Dermis microvascular lymphatic vessel endothelial cell (primary cell): ENCODE measurements around the gene HOXB3. TPM values are rescaled to one million over a fixed set of nuclear protein-coding genes. Genes with fewer than 3 reads are reported as not detected.
"Not testable (repeated sequence)": the region's sequence is repeated elsewhere in the genome, so short reads cannot be mapped to it uniquely, and the experiment has no call there.

Experiments used
- DNase-seq, 2 donors: peaks; one replicate each; pipeline versions ENCODE4 v3.0.0 to v3.0.0-alpha.2; 2010; ENCODE audit warnings: low read depth in 2 of 2
- total RNA-seq: library from RNA; depleted of rRNA; stranded (reverse); fragments of >200 nt; gene quantifications from 2 replicates; pipeline ENCODE4 v1.2.1, GENCODE V29; 2014

The HOXB3 gene
- total RNA-seq, 1 donor from 2014 or later = 1.9 TPM

DNA sequence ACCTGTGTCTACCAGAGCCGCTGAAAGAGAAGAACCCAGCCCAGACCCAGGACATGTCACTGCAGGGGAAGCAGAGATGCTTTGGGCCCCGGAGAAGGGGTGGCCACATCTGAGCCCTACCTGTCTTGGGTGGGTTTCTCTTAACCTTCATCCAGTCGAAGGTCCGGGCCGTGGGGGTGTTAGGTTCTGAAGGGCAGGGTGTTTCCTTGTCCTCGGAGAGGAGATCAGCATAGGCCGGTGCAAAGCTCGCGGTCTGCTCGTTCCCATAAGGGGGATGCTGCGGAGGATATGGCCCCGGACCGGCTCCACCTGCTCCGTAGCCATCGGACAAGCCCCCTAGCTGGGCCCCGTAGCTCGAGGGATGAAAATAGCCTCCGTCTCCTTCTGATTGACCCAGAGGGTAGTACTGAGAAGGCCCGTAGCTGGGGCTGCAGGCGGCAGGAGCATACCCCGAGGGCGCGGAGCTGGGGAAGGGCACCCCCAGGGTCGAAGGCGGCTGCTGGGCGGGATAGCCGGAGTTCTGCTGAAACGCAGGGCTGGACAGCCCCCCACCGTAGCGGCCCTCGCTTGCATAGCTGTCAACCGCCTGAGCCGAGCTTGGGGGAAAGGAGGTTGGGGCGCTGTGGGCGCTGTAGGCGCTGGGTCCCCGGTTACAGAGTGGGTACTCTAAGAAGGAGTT is 59.7 kb downstream of the HOXB3 start:
- DNase-seq = no peak

DNA sequence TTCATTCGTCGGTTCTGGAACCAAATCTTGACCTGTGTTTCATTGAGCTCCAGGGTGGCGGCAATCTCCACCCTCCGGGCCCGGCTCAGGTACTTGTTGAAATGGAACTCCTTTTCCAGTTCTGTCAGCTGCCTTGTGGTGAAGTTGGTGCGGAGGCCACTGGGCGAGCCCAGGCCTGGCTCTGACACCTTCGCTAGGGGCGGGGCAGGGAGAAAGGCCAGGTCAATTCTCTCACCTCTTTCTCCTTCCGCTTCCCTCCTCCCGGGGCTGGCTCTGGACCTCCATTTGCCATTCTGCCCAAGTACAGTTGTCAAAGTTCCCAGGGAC is 60.4 kb downstream of the HOXB3 start:
- DNase-seq = no peak

DNA sequence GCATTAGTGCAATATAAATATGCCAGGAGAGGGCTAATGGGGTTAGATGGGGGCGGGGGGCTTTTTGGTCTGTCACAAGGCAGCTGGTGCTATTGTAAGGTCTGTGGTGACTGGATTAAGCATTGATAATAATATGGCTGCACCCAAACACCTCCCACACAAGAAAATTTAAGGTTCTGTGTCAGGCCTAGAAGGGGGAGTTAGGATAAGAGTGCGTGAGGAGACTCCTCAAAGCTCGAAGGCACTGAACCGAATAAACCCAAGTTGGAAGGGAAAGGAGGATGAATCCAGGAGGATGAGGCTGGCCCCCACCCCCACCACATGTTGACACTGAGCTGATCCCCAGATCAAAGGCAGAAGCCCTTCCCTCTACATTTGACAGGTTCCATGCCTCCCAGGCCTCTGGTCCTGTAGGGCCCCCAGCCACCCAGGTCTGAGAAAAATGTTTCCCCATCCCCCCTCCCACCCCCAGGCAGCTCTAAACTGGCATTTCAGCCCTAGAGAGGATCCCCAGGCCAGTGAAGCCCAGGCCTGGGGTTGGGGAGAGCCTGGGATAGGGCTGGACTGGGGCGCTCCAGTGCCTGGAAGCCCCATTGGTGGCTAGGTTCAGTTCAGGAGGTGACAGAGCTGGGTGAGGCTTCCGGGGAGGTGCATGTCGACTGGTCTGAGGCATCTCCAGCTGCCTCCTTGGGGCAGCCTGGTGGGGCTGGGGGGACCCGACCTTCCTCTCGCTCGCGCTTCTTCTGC is 60.9 kb downstream of the HOXB3 start:
- DNase-seq = no peak

DNA sequence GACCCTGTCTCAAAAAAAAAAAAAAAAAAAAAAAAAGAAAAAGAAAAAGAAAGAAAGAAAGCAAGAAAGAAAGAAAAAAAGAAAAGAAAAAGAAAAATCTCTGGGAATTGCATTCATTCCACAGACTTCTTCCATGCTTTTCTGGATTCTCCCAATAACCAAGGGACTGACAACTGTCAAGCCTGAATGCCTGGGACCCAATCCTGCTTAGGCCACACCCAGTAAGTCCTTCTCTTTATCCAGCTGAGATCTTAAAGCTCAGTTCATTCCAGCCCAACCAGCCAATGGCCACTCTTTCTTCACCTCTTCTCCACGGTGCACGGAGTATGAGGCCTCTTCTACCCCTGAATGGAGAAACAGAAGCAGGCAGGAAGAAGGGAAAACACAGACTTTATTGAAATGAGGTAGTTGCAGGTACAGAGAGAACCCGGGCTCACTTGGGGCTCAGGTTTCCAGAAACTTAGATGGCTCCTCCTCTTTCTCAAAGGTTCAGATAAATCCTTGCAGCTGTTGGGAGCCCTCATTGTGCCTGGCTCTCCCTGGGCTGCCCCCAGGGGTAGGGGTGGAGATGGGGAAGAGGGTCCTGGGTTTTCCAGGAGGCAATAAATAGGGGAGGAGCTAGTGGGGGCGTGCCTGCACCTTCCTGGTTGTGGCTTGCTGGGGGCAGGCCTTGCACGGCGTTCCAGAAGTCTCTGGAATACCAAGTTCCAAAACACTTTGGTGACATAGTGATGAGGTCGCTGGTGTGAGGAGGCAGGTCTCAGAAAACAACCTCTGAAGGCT is 61.7 kb downstream of the HOXB3 start:
- no peak for DNase-seq

DNA sequence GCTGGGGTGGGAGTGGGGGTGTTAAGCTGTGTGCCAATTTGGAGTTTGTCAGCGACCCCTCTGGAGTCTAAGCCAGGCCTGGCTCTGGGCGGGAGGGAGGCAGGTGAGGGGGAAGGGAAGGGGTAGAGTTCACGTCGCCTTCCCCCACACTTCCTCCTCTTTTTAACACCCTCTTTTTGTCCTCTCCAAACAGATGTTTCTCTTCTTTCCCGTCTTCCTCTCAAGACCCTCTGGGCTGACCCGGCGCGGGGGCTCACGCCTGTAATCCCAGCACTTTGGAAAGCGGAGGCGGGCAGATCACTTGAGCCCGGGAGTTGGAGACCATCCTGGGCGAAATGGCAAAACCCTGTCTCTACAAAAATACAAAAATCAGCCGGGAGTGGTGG is 62.5 kb downstream of the HOXB3 start:
- DNase-seq = no peak

- no peak for DNase-seq
Measured at GRCh38 chr17:48526608-48527546, 63.2 kb downstream of the HOXB3 start.

DNA sequence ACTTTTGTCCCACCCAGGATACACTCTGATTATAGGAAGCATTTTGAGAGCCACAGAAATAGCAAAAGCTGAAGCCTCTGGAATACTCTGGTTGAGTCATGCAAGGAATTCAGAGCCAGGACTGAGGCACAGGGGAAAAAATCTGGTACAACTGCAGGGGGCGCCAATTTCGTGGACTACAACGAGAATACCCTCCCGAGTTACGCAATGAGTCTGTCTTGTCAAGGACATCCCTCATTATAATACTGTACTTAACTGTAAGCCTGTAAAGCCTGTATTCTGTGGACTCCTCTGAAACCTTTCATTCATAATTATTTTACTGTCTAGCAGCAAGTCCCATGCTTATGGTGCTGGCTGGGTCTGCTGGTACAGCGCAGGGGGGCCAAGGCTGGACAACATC is 67.0 kb downstream of the HOXB3 start:
- DNase-seq = no peak

DNA sequence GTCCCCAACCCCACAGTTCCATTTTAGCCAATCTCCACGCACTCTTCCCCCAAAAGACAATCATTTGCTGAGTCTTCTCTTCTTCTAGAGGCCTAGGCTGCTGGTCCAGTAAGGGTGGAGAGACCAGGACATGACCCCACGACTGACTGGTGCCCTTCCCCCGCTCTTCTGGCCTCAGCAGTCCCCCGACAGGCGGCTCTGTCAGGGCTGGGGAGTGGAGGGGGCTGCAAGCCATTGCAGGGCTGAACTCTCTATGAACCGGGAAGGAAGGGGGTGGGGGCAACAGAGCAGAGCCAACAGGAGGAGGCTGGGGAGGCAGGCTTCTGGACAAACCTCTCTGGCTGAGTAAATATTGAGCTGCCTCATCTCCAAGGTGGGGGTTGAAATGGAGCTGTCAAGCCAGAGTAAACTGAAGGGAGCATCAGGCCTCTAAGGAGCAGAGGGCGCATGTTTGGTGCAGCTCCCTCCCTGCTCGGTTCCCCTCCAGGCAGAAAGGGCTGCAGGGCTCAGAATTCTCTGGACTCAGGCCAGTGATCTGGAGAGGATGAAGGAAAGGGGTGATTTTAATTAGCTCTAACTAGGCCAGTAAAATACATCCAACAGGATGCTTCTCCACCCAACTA is 67.9 kb downstream of the HOXB3 start:
- peak in 1 of 2 donors; percentile 9 for DNase-seq

DNA sequence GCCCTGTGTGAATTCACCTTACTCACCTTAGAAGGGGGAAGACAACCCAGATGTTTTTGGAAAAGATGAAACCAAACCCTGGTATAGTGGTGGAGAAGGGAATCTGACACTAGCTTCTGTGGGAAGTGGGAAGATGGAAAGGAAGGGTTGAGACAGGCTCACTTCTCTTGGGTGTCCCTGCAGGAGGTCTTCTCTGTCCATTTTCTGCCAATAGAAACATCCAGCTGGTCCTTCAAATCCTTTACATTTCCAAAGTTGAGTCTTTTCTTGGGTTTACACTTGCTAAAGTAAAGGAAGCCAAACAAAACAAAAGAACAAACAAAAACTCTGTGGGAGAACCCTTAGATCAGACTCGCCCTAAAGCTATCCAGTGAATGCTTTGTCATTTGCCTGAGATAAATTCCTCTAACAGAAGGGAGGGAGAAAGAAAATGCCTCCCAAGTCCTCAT is 69.4 kb downstream of the HOXB3 start:
- DNase-seq = no peak

GRCh38 chr17:48519427-48519826 is 70.6 kb downstream of the HOXB3 start:
- no peak for DNase-seq

DNA sequence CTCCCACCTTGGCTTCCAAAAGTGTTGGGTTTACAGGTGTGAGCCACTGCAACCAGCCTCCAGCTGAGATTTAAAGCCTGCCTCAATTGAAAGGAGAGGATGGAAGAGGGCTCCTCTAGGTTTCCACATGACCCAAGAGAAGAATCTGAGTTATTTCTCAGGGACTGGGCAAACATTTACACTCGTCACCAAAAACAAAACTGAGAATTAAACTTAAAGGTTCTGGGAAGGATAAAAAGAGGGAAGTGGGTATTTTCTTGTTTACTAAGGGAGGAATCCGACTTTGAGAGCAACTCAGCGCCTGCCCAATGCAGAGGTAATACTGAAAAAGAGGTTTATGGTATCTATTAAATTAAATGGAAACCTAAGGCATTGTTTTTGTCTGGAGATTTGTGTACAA is 72.6 kb downstream of the HOXB3 start:
- no peak for DNase-seq

DNA sequence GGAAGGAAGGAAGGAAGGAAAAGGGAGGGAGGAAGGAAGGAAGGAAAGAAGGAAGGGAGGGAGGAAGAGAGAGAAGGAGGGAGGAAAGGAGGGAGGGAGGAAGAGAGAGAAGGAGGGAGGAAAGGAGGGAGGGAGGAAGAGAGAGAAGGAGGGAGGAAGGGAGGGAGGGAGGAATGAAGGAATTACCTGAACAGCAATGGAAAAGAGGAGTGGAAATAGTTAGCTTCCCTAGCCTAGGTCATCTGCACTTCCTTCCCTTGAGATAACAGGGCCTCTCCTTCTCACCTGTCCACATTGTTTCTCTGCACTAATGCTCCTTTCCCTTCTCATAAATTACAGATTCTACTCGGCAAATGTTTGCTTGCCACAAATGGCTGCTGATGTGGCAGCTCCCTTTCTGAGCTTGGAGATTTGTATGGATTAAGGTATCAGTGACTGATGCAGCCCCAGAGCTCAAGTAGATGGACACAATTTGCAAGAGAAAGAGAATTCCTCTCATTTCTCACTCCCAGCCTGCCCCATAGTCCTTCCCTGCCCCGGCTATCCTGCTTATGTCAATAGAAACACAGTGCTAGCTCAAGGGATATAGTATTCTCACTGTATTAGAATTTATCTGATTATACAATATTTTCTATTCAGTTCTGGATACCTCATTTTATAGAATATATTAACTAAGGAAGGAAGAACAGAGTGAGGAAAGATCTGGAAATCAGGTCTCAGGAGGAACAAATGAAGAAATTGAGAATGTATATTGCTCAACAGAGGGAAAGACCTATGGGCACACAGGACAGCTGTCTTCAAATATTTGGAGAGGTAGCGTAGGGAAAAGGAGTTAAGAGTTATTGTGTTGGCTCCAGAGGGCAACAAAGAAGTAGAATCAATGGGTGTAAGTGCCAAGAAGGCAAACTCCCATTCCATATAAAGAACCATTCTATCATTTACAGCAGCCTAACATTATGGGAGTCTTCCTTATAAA is 73.8 kb downstream of the HOXB3 start:
- no peak for DNase-seq

DNA sequence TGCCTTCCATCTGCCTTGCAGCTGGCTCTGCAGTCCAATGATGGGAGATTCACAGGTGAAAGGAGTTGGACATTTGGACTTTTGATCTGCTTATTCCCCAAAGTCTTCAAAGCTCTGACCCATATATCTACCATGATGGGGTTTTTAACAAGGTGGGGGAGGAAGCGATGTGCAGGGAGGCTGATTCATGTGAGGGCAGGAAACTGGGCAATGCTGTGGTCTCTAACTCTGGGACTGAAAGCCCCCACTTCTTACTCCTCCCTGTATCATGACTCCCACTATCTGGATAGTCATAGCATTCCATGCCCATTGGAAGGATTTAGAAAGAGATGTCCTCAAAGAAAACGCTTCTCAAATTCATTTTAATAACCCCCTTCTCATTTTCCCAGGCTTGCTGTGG is 75.6 kb downstream of the HOXB3 start:
- DNase-seq = no peak

- DNase-seq = no peak
Measured at GRCh38 chr17:48513666-48514455, 76.2 kb downstream of the HOXB3 start.

- DNase-seq = no peak
Measured at GRCh38 chr17:48513097-48513496, 76.9 kb downstream of the HOXB3 start.

DNA sequence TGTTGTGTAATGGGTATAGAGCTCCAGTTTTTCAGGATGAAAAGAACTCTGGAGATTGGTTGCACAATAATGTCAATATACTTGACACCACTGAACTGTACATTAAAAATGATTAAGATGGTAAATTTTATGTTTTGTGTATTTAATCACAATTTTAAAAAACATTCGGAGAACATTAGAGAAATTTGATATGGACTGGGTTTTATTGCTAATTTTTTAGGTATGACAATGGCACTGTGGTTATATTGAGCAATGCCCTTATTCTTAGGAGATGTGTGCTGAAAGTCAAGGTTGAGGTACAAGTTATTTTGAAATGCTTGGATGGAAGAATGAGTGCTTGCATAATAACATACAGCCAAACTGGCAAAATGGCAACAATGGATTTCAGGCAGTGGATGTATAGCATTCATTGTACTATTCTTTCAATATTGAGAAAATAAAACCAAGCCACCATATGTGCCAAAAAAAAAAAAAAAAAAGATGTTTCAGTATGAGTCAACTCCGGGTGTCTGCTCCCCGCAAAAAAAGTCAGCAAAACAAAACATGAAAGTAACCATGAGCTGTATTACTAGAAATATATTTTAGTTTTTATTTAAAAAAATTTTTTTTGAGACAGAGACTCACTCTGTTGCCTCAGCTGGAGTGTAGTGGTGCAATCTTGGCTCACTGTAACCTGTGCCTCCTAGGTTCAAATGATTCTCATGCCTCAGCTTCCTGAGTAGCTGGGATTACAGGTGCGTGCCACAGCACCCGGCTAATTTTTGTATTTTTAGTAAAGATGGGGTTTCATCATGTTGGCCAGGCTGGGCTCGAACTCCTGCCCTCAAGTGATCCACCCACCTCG is 79.1 kb downstream of the HOXB3 start:
- DNase-seq = no peak

DNA sequence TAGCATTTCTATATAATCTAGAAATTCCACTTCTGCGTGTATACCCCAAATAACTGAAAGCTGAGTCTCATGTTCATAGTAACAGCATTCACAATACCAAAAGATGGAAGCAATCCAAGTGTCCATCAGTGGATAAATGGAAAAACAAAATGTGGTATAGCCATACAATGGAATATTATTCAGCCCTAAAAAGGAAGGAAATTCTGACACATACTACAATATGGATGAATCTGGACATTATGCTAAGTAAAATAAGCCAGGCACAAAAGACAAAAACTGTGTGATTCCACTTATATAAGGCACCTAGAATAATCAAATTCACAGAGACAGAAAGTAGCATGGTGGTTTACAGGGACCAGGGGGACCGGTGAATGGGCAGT is 79.7 kb downstream of the HOXB3 start:
- DNase-seq = no peak

- DNase-seq = not testable (repeated sequence)
Measured at GRCh38 chr17:48509708-48510107, 80.3 kb downstream of the HOXB3 start.
